PFSK-1 (cell line): ENCODE data around the gene LRFN2.

Experiments used
- FOXP2 ChIP-seq: optimal IDR thresholded peaks from 2 replicates; pipeline ENCODE3; 2011; ENCODE audit warnings: borderline replicate concordance, control low read depth, inconsistent platforms; ENCODE audit not compliant: insufficient read depth; ENCODE audit errors: extremely low read length, extremely low read depth
- POLR2AphosphoS5 ChIP-seq: IDR thresholded peaks from 2 replicates; pipeline ENCODE4 v1.6.1; 2012; ENCODE audit warnings: low read depth, mild to moderate bottlenecking, control low read depth, low read length, moderate library complexity
- SIN3A ChIP-seq: IDR thresholded peaks from 2 replicates; pipeline ENCODE4 v1.6.1; 2012; ENCODE audit warnings: mild to moderate bottlenecking, low read length, moderate library complexity, borderline replicate concordance; ENCODE audit not compliant: insufficient read depth
- TAF1 ChIP-seq: IDR thresholded peaks from 2 replicates; pipeline ENCODE4 v1.6.1; 2012; ENCODE audit warnings: low read length, control low read depth, borderline replicate concordance; ENCODE audit not compliant: insufficient read depth
- TF ChIP-seq, protein P1 (sequence below), 2 experiments: IDR thresholded peaks; 2 replicates each; pipeline versions ENCODE4 v1.6.1 to v1.8.0; 2011 to 2012; ENCODE audit warnings: low read depth in 2 of 2, low read length in 2 of 2, control low read depth in 1 of 2, inconsistent platforms in 1 of 2, mild to moderate bottlenecking in 1 of 2, moderate library complexity in 1 of 2; ENCODE audit not compliant: insufficient read depth in 1 of 2

DNA sequence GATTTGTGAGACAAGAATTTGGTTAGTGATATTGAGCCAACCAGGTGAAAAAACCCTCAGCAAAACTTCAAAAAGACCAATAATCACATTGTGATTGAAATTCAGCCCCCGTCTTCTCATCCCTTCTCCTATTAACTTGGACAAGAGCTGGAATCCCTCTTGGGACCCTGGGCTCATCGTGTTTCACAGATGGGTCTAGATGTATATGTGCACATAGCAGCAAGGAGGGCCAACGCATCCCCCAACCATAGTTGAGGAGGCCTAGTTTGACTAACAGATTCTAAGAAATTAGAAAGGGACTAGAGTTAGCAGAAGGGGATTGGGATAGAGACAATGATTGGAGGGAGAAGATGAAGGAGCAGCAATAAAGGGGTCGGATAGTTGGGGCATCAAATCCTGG is 19.8 kb upstream of the LRFN2 start:
- TF ChIP-seq POLR2AphosphoS5 (no peak), TAF1 (no peak), SIN3A (no peak), FOXP2 (no peak)
- TF ChIP-seq, protein P1, sequence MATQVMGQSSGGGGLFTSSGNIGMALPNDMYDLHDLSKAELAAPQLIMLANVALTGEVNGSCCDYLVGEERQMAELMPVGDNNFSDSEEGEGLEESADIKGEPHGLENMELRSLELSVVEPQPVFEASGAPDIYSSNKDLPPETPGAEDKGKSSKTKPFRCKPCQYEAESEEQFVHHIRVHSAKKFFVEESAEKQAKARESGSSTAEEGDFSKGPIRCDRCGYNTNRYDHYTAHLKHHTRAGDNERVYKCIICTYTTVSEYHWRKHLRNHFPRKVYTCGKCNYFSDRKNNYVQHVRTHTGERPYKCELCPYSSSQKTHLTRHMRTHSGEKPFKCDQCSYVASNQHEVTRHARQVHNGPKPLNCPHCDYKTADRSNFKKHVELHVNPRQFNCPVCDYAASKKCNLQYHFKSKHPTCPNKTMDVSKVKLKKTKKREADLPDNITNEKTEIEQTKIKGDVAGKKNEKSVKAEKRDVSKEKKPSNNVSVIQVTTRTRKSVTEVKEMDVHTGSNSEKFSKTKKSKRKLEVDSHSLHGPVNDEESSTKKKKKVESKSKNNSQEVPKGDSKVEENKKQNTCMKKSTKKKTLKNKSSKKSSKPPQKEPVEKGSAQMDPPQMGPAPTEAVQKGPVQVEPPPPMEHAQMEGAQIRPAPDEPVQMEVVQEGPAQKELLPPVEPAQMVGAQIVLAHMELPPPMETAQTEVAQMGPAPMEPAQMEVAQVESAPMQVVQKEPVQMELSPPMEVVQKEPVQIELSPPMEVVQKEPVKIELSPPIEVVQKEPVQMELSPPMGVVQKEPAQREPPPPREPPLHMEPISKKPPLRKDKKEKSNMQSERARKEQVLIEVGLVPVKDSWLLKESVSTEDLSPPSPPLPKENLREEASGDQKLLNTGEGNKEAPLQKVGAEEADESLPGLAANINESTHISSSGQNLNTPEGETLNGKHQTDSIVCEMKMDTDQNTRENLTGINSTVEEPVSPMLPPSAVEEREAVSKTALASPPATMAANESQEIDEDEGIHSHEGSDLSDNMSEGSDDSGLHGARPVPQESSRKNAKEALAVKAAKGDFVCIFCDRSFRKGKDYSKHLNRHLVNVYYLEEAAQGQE (IDR thresholded peaks at IDR 0.05; ENCODE audit: insufficient read depth in 1 of 2, low read depth in 2 of 2, low read length in 2 of 2), result no peak
